ENCODE results near the gene VRTN.

GRCh38 chr14:74408870-74409269, 60.6 kb downstream of the VRTN start:
- TF ChIP-seq, protein P1, sequence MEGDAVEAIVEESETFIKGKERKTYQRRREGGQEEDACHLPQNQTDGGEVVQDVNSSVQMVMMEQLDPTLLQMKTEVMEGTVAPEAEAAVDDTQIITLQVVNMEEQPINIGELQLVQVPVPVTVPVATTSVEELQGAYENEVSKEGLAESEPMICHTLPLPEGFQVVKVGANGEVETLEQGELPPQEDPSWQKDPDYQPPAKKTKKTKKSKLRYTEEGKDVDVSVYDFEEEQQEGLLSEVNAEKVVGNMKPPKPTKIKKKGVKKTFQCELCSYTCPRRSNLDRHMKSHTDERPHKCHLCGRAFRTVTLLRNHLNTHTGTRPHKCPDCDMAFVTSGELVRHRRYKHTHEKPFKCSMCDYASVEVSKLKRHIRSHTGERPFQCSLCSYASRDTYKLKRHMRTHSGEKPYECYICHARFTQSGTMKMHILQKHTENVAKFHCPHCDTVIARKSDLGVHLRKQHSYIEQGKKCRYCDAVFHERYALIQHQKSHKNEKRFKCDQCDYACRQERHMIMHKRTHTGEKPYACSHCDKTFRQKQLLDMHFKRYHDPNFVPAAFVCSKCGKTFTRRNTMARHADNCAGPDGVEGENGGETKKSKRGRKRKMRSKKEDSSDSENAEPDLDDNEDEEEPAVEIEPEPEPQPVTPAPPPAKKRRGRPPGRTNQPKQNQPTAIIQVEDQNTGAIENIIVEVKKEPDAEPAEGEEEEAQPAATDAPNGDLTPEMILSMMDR (IDR thresholded peaks at IDR 0.05; ENCODE audit: control extremely low read depth in 1 of 3, insufficient read depth in 1 of 3, low read depth in 1 of 3, low read length in 3 of 3), result no peak
- TF ChIP-seq POLR2A (IDR thresholded peaks at IDR 0.05; ENCODE audit: control extremely low read depth in 1 of 2, low read depth in 2 of 2, low read length in 2 of 2) (no peak), EP300 (IDR thresholded peaks at IDR 0.05; ENCODE audit: borderline replicate concordance in 1 of 2, low read depth in 2 of 2, low read length in 2 of 2) (no peak), BACH1 (IDR thresholded peaks at IDR 0.05; ENCODE audit: low read length) (no peak), SUZ12 (IDR thresholded peaks at IDR 0.05; ENCODE audit: low read length) (no peak), EZH2 (IDR thresholded peaks at IDR 0.05; ENCODE audit: low read depth, low read length, severe bottlenecking) (no peak)
